ENCODE data around the gene ZMIZ1.

ZMIZ1 gene

GRCh38 chr10:79287973-79288723 lies 219.4 kb downstream of the ZMIZ1 start:
- DNase-seq (ENCODE audit: low read depth) = no peak

DNA sequence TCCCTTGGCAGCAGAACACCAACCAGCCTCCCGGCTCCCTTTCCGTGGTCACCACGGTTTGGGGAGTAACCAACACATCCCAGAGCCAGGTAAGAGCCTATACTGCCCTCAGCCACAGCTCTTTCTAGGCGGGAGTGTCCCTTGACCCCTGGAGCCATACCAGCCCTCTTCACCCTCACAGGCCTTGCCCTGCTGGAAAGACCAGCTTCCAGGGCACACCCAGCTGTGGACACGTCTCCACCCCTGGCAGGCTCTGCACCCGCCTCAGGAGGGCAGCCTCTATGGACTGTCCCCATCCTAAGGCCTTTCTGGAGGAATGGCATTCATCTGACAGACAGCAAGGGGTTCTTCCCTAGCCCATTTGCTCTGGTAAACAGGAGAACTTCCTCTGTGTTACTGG lies 221.0 kb downstream of the ZMIZ1 start:
- DNase-seq (ENCODE audit: low read depth) = no peak

GRCh38 chr10:79292026-79292766 lies 223.4 kb downstream of the ZMIZ1 start:
- no peak for DNase-seq (ENCODE audit: low read depth)

DNA sequence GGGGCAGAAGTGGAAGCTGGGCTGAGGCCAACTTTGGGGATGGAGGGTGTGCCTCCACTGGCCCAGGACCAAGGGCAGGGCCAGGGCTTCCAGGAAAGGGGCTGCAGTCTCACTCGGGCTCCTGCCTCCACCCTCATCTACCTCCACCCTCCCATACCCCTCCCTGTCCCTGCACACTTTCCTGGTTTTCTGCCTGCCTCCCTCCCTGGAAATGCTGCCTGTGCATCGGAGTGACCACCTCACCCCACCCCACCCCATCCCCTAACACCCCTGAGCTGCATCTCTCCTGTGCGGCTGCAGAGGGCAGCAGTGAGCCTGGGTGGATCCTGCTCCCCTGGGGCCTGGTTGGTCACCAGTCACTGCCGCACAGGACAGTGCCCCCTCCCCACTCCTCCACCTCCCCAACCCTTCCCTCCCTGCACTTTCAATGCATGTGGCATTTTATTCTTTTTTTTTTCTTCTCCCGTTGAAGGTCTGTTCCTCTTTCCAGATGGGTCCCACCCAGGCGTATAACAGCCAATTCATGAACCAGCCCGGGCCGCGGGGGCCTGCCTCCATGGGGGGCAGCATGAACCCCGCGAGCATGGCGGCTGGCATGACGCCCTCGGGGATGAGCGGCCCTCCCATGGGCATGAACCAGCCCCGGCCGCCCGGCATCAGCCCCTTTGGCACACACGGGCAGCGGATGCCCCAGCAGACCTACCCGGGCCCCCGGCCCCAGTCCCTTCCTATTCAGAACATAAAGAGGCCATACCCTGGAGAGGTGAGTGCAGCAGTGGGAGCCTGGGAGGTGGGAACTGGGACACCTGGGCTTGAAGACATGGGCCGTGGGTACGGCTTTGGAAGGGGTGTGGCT lies 224.4 kb downstream of the ZMIZ1 start:
- peak; percentile 24 for DNase-seq (ENCODE audit: low read depth)

DNA sequence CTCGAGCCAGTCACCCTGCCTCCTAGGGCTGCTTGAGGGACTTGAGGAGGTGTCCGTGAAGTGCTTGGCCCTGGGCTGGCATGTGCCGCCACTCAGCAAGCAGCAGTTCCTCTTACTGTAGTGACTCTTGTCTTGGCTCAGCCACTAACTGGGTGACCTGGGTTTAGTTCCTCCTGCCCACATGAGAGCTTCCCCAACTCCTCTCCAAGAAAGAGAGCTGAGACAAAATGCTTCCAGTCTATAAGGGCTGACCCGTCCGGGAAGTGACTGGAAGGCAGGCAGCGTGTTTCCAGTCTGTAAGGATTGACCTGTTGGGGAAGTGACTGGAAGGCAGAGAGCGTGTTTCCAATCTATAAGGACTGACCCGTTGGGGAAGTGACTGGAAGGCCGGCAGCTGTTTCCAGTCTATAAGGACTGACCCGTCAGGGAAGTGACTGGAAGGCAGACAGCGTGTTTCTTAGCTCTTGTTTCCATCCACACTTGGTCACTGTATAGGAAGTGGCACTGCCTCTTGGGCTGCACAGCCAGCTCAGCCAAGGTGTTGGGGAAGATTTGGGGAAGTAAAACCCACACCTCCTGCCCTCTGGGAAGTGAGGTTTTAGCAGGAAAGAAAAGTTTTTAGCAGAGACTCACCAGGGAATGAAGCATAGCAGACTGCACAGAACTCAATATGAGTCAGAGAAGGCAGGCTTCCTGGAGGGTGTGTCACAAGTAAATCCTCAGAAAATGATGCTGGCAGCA lies 225.2 kb downstream of the ZMIZ1 start:
- no peak for DNase-seq (ENCODE audit: low read depth)

DNA sequence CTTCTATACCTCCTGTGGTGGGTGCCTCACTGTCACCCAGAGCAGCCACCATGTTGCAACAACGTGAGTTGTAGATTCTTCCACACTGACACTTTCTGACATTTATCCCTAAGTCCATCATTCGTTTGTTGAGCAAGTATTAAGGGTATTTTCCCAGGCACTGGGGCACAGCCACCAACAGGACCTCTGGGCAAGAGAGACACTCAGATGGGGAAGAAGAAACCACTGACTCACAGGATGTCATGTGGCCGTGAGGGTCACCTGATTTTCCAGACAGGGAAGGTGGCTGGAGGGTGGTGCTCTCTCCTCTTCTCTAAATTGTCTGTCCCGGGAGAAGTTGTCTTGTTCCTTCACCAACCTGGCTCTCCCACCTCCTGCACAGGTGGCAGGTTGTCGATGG lies 226.8 kb downstream of the ZMIZ1 start:
- no peak for DNase-seq (ENCODE audit: low read depth)

DNA sequence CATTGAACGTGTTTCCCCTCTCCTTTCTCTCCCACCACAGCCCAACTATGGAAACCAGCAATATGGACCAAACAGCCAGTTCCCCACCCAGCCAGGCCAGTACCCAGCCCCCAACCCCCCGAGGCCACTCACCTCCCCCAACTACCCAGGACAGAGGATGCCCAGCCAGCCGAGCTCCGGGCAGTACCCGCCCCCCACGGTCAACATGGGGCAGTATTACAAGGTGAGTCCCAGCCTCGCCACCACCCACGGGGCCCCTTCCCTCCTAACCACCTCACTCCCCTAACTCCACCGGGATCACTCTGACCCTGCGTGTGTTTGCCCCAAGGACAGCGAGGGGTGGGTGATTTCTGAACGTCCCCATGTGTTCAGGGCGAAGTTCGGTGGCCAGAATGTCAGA lies 227.7 kb downstream of the ZMIZ1 start:
- DNase-seq (ENCODE audit: low read depth) = no peak

- peak; percentile 53 for DNase-seq (ENCODE audit: low read depth)
Observed at GRCh38 chr10:79298403-79299244, 229.9 kb downstream of the ZMIZ1 start.

DNA sequence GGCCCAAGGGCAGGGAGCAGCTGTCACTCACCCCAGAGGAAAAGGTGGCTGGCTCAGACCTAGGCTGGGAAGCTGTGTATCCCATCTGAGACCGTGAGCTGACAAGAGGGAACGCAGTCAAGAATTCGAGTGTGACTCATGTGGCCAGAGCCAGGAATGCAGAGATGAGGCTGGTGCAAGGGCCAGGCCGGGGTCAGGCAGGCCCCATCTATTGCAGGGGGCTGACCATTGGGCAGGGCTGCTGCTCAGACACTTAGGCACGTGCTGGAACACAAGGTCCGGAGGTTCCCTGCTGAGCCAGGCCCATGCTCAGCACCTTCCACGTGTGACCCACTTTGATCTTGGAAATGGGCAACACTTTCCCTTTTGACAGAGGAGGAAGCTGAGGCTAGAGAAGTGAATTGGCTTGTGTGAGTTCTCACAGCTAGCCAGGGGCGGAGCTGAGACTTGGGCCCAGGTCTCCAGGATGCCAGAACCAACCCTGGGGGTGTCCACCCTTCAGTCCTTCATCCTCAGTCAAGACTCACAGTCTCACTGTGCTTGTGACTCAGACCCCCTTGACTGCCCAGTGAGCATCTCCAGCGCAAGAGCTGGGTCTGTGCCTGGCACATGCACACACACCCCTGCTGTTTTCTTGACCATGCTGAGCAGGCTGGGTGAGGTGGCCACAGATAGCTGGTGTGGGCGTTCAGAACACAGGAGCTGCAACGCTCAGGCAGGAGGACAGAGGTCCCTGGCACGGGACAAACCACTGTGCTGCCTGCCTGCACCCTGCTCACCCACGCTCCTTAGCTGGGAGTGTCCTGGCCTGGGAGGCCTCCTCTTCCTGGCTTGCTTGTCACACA lies 230.9 kb downstream of the ZMIZ1 start:
- no peak for DNase-seq (ENCODE audit: low read depth)

DNA sequence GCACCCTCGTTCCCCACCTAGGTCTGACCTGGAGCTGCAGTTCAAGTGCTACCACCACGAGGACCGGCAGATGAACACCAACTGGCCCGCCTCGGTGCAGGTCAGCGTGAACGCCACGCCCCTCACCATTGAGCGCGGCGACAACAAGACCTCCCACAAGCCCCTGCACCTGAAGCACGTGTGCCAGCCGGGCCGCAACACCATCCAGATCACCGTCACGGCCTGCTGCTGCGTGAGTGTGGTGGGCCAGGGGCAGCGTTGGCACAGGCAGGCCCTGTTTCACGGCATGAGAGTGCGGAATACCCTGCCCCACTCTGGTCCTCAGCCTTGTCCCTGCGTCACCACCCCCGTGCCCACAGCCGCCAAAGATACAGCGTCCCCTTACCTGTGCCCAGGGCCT lies 231.9 kb downstream of the ZMIZ1 start:
- DNase-seq (ENCODE audit: low read depth) = no peak

GRCh38 chr10:79301754-79302530 lies 233.2 kb downstream of the ZMIZ1 start:
- DNase-seq (ENCODE audit: low read depth) = no peak

DNA sequence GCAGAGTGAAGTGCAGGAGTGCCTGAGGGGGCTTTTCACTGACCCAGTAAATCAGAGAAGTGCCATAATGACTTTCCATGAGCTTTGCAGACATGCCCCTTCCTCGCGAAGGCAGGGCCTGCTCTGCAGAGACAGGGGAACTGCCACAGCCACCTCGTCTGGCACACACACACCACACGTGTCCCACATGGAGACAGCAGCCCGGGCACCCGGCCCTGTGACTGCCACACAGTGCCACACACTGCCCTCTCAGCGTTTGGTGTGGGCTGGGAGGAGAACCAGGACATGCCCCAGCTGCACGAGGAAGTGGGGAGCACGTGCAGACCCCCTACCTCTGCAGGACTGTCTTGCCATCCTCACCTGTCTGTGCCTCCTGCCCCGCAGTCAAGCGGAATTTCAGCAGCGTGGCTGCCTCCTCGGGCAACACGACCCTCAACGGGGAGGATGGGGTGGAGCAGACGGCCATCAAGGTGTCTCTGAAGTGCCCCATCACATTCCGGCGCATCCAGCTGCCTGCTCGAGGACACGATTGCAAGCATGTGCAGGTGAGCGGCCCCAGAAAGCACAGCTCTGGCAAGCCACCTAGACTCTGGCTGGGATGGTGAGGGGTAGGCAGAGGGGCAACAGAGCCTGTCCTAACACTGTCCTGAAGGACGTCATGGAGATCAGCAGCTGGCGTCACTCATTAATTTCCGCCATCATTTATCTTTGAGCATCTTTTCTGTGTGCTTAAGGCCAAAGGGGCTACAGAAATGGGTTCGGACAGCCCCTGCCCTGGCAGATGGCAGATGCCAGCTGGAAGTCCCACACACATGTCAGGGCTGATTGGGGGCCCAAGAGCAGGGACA lies 235.1 kb downstream of the ZMIZ1 start:
- no peak for DNase-seq (ENCODE audit: low read depth)

DNA sequence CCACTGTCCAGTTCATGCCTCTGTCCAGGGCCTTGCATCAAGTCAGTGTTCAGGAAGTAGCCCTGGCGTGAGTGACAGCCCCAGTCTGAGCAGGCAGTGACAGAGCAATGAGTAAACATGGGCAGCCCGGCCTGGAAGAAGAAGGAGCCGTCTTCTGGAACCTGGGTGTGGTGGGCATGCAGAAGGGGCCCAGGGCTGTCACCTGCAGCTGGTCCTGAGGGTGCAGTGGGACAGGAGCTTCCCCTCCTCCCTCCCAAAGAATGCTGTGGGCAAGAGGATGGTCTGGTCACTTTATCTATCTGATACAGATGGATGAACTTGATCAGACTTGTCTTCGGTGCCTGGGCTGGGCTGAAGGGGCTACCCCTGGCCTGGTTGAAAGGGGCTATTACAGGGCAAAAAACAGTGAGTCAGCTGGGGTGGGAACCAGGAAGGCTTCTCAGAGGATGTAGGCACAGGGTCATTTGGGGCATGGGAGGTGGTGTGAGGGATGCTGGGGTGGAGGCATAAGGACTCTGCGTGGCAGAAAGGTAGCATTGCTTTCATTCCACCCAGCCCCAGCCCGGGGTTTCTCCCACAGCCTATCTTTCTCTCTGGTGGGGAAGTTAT lies 235.8 kb downstream of the ZMIZ1 start:
- no peak for DNase-seq (ENCODE audit: low read depth)

- no peak for DNase-seq (ENCODE audit: low read depth)
Observed at GRCh38 chr10:79305515-79305914, 236.7 kb downstream of the ZMIZ1 start.

DNA sequence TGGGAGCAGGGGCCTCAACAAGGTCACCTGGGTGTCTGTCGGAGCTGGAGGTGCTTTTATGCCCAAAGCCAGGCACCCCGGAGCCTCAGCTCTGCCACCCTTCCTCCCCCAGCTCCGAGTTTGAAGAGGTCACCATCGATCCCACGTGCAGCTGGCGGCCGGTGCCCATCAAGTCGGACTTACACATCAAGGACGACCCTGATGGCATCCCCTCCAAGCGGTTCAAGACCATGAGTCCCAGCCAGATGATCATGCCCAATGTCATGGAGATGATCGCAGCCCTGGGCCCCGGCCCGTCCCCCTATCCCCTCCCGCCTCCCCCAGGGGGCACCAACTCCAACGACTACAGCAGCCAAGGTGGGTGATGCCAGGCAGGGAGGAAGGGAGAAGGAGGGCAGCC lies 237.2 kb downstream of the ZMIZ1 start:
- no peak for DNase-seq (ENCODE audit: low read depth)

DNA sequence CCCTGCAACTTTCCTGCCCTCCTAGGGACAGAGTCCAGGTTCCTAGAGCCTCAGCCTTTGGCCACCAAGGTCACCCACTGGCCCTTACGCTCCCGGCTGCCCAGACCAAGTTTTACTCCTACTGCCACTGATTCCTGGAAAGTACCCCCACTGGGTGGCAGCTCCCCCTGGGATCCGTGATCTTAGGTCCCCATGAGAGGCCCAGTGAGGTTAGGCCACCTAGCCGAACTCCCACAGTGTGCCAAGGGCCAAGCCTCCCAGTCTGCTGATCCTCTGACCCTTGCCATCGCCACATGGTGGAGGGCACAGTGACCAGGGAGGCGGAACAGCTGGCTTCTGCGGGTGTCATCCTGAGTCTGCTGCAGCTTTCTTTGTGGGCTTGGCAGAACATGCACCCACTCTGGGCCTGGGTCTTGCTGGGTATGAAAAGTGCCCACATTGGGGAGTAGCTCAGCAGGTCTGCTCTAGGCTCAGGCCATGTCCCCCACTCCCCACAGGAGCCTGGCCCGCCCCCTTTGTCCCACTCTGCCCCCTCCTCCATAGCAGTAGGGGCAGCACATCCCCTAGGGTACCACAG lies 238.0 kb downstream of the ZMIZ1 start:
- DNase-seq (ENCODE audit: low read depth) = no peak

GRCh38 chr10:79308016-79308415 lies 239.2 kb downstream of the ZMIZ1 start:
- DNase-seq (ENCODE audit: low read depth) = no peak
